ENCODE results near the gene RPL9. TPM values are rescaled to one million over a fixed set of nuclear protein-coding genes. Genes with fewer than 3 reads are reported as not detected.

RPL9 gene
- total RNA-seq, 4 donors from 2014 or later = 2,242 to 7,905 (median 4,182) TPM

- Histone ChIP-seq H3K27me3 (no peaks in the 10 kb centered on the region), H3K4me3 (no peak overlapping the region), H3K36me3 (peaks cover 29 to 77% (median 33%) of the 10 kb centered on the region in 3 donors), H3K9me3 (no peaks in the 10 kb centered on the region), H3K27ac (no peak overlapping the region), H3K4me1 (peaks cover 8 to 33% (median 19%) of the 10 kb centered on the region in 3 donors)
- no peak for TF ChIP-seq POLR2A (IDR thresholded peaks at IDR 0.05)
- TF ChIP-seq, protein P1, sequence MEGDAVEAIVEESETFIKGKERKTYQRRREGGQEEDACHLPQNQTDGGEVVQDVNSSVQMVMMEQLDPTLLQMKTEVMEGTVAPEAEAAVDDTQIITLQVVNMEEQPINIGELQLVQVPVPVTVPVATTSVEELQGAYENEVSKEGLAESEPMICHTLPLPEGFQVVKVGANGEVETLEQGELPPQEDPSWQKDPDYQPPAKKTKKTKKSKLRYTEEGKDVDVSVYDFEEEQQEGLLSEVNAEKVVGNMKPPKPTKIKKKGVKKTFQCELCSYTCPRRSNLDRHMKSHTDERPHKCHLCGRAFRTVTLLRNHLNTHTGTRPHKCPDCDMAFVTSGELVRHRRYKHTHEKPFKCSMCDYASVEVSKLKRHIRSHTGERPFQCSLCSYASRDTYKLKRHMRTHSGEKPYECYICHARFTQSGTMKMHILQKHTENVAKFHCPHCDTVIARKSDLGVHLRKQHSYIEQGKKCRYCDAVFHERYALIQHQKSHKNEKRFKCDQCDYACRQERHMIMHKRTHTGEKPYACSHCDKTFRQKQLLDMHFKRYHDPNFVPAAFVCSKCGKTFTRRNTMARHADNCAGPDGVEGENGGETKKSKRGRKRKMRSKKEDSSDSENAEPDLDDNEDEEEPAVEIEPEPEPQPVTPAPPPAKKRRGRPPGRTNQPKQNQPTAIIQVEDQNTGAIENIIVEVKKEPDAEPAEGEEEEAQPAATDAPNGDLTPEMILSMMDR (IDR thresholded peaks at IDR 0.05) = no peak
- DNase-seq = no peak
- WGBS, 2 donors = 84 to 87% methylated on average over 11 of the region's 11 CpGs
- intact Hi-C loops (cut with DNase I) = loop anchor here (10.0 kb wide), 1 partner anchor 78 kb away; no protein-coding TSS in a partner anchor
Measured at GRCh38 chr4:39452860-39453587, 5.7 kb downstream of the RPL9 start.

DNA sequence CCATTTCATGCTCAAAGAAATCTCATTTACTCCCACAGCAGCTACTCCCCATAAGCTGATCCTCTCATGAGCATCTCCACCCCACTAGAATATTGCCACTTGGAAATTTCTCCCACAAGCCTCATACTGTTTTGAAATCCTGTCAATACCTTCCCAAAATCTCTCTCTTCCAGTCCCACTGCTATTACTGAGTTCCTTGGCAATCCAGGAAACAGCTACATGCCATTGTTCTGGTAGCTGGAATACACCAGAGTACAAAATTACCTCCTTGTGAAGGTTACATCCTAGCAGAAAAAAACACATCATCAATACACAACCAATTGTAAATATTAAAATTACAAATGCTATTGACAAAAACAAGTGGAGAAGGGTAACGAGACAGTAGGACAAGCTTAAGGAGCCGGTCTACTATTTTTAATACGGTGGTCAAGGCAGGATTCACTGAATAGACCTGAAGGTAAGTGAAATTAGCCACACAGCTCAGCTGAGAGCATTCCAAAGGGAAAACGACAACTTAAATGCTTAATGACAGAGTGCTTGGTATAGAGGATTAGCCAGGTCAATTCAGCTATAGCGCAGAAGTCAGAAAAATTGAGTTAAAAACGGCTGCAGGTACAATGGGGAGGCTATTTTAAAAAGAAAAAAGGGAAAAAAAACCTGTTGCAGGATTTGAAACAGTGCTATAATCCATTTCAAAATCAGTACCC, 6.4 kb downstream of the RPL9 start:
- intact Hi-C loops (cut with DNase I) = loop anchor here (10.0 kb wide), 1 partner anchor 78 kb away; no protein-coding TSS in a partner anchor
- Histone ChIP-seq H3K4me3 (no peak overlapping the region), H3K9me3 (no peaks in the 10 kb centered on the region), H3K4me1 (peaks cover 13 to 32% (median 14%) of the 10 kb centered on the region in 3 donors), H3K27me3 (no peaks in the 10 kb centered on the region), H3K36me3 (peaks cover 29 to 73% (median 33%) of the 10 kb centered on the region in 3 donors), H3K27ac (no peak overlapping the region)
- 85 to 91% methylated on average over 6 of the region's 6 CpGs for WGBS, 2 donors
- DNase-seq = no peak
- TF ChIP-seq POLR2A (IDR thresholded peaks at IDR 0.05) = no peak
- TF ChIP-seq, protein P1 (IDR thresholded peaks at IDR 0.05) = no peak

- H3K27ac ChIP-seq = no peak overlapping the region
- peaks cover 29 to 66% (median 29%) of the 10 kb centered on the region in 3 donors for H3K36me3 ChIP-seq
- intact Hi-C loops (cut with DNase I) = loop anchor here (10.0 kb wide), 1 partner anchor 77 kb away; no protein-coding TSS in a partner anchor
- no peak overlapping the region for H3K4me3 ChIP-seq
- peaks cover 9 to 32% (median 12%) of the 10 kb centered on the region in 3 donors for H3K4me1 ChIP-seq
- DNase-seq = no peak
- no peaks in the 10 kb centered on the region for H3K27me3 ChIP-seq
- TF ChIP-seq, protein P1 (IDR thresholded peaks at IDR 0.05) = no peak
- TF ChIP-seq POLR2A (IDR thresholded peaks at IDR 0.05) = no peak
- WGBS, 2 donors = 78 to 81% methylated on average over 3 to 6 of the region's 6 CpGs
- H3K9me3 ChIP-seq = no peaks in the 10 kb centered on the region
Measured at GRCh38 chr4:39451423-39452023, 7.2 kb downstream of the RPL9 start.

DNA sequence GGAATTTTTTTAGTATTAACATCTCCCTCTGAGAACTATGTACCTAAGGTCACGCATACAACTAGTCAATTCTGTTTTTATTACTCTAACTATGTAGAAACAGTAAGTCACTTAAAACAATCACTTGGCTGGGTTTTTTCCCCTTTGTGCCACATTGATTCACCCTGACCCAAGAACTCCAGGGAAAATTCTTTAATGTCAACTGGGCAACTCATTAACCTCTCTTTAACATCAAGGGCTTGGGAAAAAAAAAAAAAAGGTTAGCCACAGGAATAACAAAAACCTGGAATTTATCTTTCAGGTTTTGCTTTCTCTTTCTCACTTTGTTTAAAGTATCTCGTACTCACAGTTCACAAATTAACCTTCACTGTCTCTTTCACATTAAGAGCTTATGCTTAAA, 8.1 kb downstream of the RPL9 start:
- intact Hi-C loops (cut with DNase I) = loop anchor here (10.0 kb wide), 1 partner anchor 76 kb away; no protein-coding TSS in a partner anchor
- Histone ChIP-seq H3K9me3 (no peaks in the 10 kb centered on the region), H3K4me3 (no peak overlapping the region), H3K27ac (no peak overlapping the region), H3K4me1 (peaks cover 7 to 32% (median 11%) of the 10 kb centered on the region in 3 donors), H3K36me3 (peaks cover 21 to 57% (median 25%) of the 10 kb centered on the region in 3 donors), H3K27me3 (no peaks in the 10 kb centered on the region)
- no peak for TF ChIP-seq POLR2A (IDR thresholded peaks at IDR 0.05)
- TF ChIP-seq, protein P1 (IDR thresholded peaks at IDR 0.05) = no peak
- WGBS, 2 donors = 71 to 85% methylated on average over 2 of the region's 2 CpGs
- DNase-seq = no peak

Measured in esophagus squamous epithelium (tissue), 5 donors.